ENCODE measurements around the gene ADAMTS2.

Gene ADAMTS2

GRCh38 chr5:179150011-179150410, 195.2 kb downstream of the ADAMTS2 start:
- no peak for DNase-seq

- no peak for DNase-seq
These were observed 196.0 kb downstream of the ADAMTS2 start for GRCh38 chr5:179149278-179149677.

GRCh38 chr5:179148703-179149170, 196.5 kb downstream of the ADAMTS2 start:
- no peak for DNase-seq

DNA sequence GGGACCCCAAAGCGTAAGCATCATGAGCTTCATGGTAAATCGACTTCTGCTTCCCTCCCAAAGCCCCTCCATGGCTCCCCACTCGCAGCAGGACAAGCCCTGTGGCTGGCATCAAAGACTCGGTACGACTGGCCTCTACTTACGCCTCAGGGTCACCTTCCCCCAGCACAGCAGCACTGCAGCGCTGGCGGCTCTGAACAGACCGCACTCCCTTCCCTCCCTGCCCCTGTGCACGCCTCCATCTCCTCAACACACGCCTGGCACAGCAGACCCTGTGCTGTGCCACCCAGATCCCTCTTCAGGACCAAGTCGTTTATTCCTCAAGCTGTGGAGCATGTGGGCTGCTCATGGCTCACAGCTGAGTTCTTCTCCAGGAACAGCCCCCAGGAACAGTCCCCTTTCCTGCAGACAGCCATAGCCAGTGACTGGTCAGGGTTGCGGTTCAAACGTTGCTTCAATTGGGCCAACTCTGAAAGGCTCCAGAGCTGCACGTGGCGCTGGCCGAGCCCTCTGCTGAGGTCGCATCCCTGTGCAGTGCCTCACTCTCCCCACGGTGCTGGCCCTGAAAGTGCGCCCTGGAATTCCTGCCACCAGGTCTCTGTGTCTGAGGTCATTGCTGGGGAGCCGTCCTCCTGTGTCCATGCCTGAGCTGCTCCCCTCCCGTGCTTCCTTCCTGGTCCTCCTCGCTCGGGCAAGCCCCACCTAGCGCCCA, 197.1 kb downstream of the ADAMTS2 start:
- no peak for DNase-seq

DNA sequence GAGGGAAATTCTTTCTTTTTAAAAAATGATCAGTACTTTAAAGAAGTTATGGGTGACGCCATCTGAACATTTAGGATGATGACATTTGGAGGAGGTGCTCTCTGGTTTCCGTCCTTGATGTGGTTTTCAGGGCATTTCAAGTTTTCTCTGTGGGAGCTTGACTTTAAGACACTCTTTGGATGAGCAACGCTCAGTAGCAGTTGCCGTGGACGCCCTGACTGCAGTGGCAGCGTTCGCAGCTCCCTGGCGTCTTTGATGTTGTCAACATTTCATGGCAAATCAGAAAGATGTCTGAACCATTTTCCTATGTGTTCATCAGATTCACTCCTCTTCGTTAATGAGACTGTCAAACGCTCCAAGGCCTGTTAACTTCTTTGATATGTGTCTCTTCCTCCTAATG, 199.0 kb downstream of the ADAMTS2 start:
- DNase-seq: no peak

- no peak for DNase-seq
These were observed 201.8 kb downstream of the ADAMTS2 start for GRCh38 chr5:179143446-179143845.

GRCh38 chr5:179142434-179143198, 202.6 kb downstream of the ADAMTS2 start:
- no peak for DNase-seq

GRCh38 chr5:179141867-179142266, 203.4 kb downstream of the ADAMTS2 start:
- DNase-seq: no peak

GRCh38 chr5:179140293-179140692, 205.0 kb downstream of the ADAMTS2 start:
- no peak for DNase-seq

- no peak for DNase-seq
These were observed 205.4 kb downstream of the ADAMTS2 start for GRCh38 chr5:179139936-179140235.

DNA sequence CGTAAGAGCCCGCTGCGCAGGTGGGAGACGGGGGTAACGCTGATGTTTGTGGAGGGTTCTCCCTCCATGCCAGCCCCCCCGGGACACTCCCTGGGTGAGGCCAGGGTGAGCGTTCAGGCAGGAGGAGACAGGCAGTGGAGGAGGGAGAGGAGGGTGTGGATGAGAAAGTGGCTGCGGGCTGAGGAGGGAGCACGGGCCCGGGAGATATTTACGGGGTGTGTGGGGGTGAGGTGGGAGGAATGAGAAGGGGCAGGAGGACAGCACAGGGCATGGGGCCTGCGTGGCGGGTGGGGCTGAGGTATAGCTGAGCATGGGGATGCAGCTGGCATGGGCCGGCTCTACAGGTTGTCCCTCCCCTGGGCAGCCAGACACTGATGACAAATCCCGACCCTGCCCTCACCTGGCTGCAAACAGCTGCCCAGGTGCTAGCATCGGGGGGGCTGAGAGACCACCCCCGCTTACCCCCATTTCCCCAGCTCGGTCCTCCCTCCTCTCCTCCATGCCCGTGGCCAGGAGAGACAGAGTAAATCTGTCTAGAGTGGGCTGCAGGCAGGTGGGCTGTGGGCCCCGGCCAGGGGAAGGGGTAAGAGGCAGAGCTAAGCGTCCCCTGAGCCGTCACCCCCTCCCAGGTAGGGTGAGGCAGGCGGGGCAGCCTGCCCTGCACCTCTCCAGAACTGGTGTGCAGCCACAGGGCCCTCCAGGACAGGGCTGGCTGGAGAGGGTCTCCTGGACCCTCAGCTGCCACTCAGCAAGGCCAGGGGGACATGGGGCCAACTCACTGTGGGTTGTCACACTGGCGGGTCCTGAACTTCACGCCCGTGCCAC, 205.9 kb downstream of the ADAMTS2 start:
- no peak for DNase-seq

- no peak for DNase-seq
These were observed 206.7 kb downstream of the ADAMTS2 start for GRCh38 chr5:179138568-179138925.

DNA sequence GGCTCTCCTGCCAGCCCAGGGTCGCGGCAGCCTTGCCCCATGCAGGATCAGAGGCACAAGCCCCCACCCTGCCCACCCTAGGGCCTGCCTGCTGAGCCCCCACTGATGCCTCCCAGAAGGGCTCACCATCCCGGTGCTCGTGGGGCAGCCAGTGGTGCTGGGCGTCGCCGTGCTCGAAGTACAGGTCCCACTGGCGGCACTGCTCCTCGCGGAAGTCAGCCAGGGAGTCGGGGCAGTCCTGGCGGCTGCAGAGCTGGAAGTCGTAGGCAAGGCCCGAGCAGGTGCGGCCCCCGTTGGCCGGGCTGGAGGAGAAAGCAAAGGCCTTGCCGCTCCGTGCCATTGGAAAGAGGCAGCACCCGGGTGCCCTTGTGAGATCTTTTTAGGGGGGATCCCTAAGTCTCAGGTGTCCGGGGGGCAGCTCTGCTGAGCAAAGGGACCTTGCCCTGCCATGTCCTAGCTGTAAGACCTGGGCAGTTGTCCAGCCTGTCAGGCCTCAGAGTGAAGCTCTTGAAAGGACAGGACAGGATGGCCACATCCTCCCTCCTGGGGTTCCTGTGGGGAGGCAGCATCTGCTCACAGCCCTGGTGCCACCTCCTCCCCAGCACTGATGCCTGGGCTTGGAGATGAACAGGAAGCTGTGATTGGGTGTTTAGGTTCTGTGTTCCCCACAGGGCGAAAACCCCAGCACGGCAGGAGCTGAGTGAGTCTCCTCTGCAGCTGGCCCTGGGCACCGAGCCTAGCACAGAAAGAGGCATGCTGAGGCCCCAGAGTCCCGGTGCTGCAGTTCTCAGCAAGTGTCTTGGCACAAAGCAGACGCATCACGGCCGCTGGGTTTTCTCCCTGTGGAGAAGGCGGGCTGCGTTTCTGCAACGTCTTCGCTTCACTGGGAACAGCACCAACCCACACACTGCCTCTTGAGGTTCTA, 207.4 kb downstream of the ADAMTS2 start:
- DNase-seq: no peak

- no peak for DNase-seq
These were observed 208.1 kb downstream of the ADAMTS2 start for GRCh38 chr5:179137016-179137642.

- no peak for DNase-seq
These were observed 209.6 kb downstream of the ADAMTS2 start for GRCh38 chr5:179135441-179136215.

DNA sequence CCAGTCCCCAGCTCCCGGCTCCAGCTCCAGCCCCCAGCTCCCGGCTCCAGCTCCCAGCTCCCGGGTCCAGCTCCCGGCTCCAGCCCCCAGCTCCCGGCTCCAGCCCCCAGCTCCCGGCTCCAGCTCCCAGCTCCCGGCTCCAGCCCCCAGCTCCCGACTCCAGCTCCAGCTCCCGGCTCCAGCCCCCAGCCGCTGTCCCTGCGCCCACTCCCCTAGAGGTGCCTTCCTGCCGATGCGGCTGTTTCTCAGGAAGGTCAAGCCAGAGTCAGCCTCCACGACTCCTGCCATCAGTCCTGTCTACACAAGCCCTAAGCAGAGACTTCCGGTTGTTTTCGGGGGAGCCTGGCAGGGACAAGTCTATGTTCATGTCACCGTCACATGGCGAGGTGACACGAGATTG, 210.3 kb downstream of the ADAMTS2 start:
- DNase-seq: no peak

- DNase-seq: no peak
These were observed 210.8 kb downstream of the ADAMTS2 start for GRCh38 chr5:179134511-179134910.

DNA sequence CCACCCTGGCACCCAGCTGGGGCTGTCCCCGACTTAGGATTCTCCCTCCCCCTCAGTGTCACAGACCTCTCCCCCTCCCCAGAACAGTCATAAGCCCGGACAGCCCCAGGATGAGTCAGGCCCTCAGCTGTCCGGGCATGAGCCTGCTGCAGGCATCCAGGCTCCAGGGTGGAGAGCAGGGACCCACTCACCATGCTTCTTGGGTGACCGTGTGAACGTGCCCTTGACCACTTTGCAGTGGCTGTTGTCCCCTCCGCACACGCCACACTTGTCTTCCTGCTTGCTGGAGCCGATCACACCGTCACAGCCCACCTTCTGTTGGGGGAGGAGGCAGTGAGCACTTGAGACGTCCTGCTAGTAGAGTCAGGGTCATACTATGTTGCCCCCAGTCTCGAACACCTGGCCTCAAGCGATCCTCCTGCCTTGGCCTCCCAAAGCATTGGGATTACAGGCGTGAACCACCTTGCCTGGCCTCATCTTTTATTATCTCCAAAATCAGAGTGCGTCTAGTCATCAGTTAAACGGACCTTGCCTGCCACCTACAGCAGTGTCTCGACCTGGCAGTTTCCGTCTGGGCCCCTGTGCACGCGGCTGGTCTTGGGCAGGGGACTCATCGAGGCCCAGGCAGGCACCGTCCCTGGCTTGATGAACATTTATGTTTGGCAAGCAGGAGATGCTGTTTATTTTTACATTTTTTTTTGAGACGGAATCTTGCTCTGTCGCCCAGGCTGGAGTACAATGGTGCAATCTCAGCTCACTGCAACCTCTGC, 212.5 kb downstream of the ADAMTS2 start:
- no peak for DNase-seq

DNA sequence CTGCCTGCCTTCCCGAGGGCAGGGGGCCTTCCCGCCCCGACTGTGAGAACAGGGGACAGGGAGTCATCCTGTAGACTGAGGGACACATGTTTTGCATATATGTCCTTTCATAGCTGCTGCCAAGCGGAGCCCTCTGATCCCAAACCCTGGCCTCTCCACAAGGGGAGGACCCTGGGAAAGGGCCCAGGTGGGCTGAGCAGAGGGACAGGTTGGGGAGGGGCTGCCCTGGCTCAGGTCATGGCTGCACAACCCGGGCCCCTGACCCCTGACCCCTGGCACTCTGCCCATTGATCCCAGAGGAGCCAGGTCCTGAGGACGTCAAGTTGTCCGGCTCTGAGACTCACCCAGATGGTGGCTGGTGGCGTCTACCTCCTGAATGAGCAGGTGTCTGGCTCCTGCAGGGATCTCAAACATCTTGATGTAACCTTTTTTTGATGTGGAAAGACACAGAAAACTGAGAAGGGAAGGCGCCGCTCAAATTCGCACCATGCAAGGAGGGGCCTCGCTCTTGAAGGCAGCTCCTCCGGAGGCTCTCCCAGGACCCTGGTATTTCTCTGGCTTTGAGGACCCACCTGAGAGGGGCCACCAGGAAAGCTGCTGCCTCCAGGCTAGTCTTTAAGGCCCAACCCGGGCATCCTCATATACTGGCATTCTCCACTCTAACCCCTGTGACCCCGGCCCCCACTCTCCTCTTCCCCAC, 213.2 kb downstream of the ADAMTS2 start:
- no peak for DNase-seq

GRCh38 chr5:179131321-179131835, 213.9 kb downstream of the ADAMTS2 start:
- no peak for DNase-seq
